ENCODE results near the gene MYBPC2. TPM values are rescaled to one million over a fixed set of nuclear protein-coding genes. Genes with fewer than 3 reads are reported as not detected.
A peak's percentile ranks its signal among the peaks of the same experiment; 100 is the strongest.

MYBPC2 gene
- total and polyA plus RNA-seq, 2 donors (not counting 3 experiments of a cell fraction or from before 2014, with no cell fraction given): 0.03 TPM; not detected in 1

DNA sequence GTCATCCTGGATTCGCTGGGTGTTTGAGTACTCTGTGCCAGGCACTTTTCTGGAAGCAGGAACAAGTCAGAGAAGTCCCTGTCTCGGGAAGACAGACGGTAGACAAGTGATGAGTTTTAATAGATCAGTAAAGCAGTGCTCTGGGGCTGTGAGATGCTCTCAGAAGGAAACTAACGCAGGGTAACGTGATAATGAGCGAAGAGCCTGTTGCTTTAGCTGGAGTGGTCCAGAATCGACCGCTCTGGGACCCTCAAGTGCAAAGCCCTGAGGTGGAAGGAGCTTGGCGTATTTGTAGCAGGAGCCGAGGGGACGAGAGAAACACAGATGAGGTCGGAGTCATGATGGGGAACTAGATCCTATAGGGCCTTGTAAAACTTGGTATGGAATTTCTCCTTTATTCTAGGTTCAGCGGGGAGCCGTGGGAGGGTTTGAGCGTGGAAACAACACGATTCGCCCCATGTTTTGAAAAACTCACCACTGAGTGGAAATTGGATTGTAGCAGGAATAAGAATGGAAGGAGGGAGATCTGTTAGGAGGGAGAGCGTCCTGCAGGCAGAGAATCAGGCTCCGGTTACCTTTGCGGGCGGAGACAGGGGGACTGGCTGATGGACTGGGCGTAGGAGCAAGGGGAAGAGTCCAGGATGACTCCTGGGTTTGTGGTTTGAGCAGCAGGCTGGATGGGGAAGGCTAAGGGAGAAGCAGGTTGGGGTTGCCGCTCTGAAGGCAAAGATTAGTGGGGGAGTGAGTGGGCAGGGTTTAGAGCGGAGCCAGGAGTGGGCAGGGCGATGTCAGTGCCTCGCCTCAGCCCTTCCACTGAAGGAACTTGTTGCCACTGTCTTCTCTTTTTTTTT is 47.8 kb upstream of the MYBPC2 start:
- H3K27ac ChIP-seq (ENCODE audit: insufficient read depth, low read depth, low read length): peak overlapping the region; percentile 63
- no TSS peak for BruUV-seq (replicated peaks)
- no peaks in the 10 kb centered on the region for H4K20me1 ChIP-seq (replicated peaks; ENCODE audit: control insufficient read depth, extremely low read depth, insufficient read depth, low read length)
- H3K9ac ChIP-seq (replicated peaks; ENCODE audit: extremely low read depth, insufficient read depth, low read length): peak overlapping the region; percentile 86
- intact Hi-C loops (cut with micrococcal nuclease) (loop anchor here (1.0 kb wide), 6 partner anchors 9 to 508 kb away; partner anchors contain the start of genes AKT1S1, JOSD2, NR1H2 and TBC1D17), dilution Hi-C loops (cut with MboI; ENCODE audit: extremely low pct_ligation_motif_present, low sequenced_read_pairs) (no loop called here)
- no peaks in the 10 kb centered on the region for H3K9me3 ChIP-seq (replicated peaks; ENCODE audit: control insufficient read depth, insufficient read depth, low read length)
- POLR2A ChIA-PET: interaction anchor here (1.4 kb wide), 1 partner anchor 9 kb away, joined by 4 read pairs; the partner anchor contains the start of gene NR1H2
- H3K9me1 ChIP-seq (replicated peaks; ENCODE audit: control insufficient read depth, extremely low read depth, insufficient read depth, low read length): no peaks in the 10 kb centered on the region
- H2AFZ ChIP-seq (ENCODE audit: low read depth, low read length): peak overlapping the region; percentile 71
- TF ChIP-seq, protein P1, sequence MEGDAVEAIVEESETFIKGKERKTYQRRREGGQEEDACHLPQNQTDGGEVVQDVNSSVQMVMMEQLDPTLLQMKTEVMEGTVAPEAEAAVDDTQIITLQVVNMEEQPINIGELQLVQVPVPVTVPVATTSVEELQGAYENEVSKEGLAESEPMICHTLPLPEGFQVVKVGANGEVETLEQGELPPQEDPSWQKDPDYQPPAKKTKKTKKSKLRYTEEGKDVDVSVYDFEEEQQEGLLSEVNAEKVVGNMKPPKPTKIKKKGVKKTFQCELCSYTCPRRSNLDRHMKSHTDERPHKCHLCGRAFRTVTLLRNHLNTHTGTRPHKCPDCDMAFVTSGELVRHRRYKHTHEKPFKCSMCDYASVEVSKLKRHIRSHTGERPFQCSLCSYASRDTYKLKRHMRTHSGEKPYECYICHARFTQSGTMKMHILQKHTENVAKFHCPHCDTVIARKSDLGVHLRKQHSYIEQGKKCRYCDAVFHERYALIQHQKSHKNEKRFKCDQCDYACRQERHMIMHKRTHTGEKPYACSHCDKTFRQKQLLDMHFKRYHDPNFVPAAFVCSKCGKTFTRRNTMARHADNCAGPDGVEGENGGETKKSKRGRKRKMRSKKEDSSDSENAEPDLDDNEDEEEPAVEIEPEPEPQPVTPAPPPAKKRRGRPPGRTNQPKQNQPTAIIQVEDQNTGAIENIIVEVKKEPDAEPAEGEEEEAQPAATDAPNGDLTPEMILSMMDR (IDR thresholded peaks at IDR 0.05; ENCODE audit: extremely low read depth in 1 of 2, insufficient read depth in 1 of 2, low read depth in 1 of 2, low read length in 2 of 2): no peak
- TF ChIP-seq EZH2 (IDR thresholded peaks at IDR 0.05; ENCODE audit: borderline replicate concordance, low read depth, low read length, severe bottlenecking) (no peak), POLR2A (IDR thresholded peaks at IDR 0.05; ENCODE audit: low read depth, low read length) (no peak), JUN (IDR thresholded peaks at IDR 0.05; ENCODE audit: borderline replicate concordance, insufficient read depth, insufficient read length, low read depth) (no peak), MYC (IDR thresholded peaks at IDR 0.05; ENCODE audit: low read depth, low read length) (no peak), GATA2 (IDR thresholded peaks at IDR 0.05; ENCODE audit: insufficient read depth, insufficient read length, low read depth, low read length) (no peak), FOS (IDR thresholded peaks at IDR 0.05; ENCODE audit: borderline replicate concordance, insufficient read depth, low read length) (no peak), MAX (IDR thresholded peaks at IDR 0.05; ENCODE audit: insufficient read depth, insufficient read length) (no peak), POLR2AphosphoS5 (IDR thresholded peaks at IDR 0.05; ENCODE audit: insufficient read depth, low read depth, low read length) (no peak)
- CTCF ChIA-PET: interaction anchor here (1.0 to 1.9 kb wide), 7 partner anchors 10 to 84 kb away, joined by 3 to 12 read pairs (median 3); partner anchors contain the start of gene KCNC3
- DNase-seq (ENCODE audit: low read depth, low spot score) (no peak), FAIRE-seq (peak; percentile 59)
- peak overlapping the region; percentile 71 to 94 (median 80) for H3K4me3 ChIP-seq (replicated peaks in 1 of 3; ENCODE audit: insufficient read depth in 1 of 3, low read depth in 1 of 3, low read length in 3 of 3)
- H3K27me3 ChIP-seq (ENCODE audit: control insufficient read depth in 2 of 2, insufficient read depth in 2 of 2, low read length in 2 of 2): no peaks in the 10 kb centered on the region
- peaks cover 16% of the 10 kb centered on the region for H3K4me1 ChIP-seq (ENCODE audit: control insufficient read depth, extremely low read depth, insufficient read depth, low read length)
- peaks cover 0 to 15% of the 10 kb centered on the region in 2 experiments for H3K36me3 ChIP-seq (ENCODE audit: control insufficient read depth in 2 of 2, extremely low read depth in 1 of 2, insufficient read depth in 2 of 2, low read length in 2 of 2)
- peak overlapping the region; percentile 98 for H3K4me2 ChIP-seq (ENCODE audit: insufficient read depth, low read length)
- peaks cover 30% of the 10 kb centered on the region for H3K79me2 ChIP-seq (ENCODE audit: control insufficient read depth, insufficient read depth, low read length)
